ENCODE results near the gene ACOXL. TPM values are rescaled to one million over a fixed set of nuclear protein-coding genes. Genes with fewer than 3 reads are reported as not detected.
A peak's percentile ranks its signal among the peaks of the same experiment; 100 is the strongest.

Gene ACOXL
- total and polyA plus RNA-seq, 9 of the 15 experiments (the other 6 are each of a cell fraction or from before 2014, with no cell fraction given) = 0.31 to 0.56 TPM; not detected in 7

DNA sequence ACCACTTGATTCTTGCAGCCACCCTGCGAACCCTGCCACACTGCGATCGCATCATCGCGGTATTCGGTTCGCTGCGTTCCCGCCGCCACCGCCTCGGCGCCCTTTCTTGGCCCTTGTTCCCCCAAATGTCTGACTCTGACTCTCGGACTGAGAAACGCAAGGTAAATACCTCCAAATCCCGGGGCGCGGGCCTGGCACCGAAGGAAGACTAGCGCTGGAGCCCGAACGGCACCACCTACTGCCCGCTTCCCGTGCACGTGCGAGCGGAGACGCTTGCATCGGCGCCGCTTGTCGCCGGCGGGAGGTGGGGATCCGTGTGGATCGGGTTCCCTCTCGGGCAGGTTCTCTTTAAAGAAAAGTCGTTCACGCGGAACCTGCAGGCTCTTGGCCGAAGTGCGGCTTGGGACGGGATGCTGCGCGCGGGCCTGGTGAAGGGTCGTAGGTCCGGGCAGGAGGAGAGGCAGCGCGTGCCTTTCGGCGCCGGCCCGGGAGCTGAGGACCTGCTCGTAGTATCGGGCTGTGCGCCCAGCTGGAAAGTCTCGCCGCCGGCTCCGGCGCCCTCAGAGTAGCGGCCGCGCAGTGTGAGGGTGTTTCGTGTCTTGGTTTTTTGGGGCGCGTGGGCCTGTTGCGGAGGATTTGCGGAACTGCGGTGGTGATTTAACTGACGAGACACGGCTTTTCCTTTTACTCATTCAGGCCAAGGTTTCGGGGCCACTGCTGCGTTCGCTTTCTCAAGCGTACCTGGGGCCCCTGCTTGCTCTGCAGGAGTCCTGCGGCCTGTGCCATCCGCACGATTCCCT lies 388.9 kb downstream of the ACOXL start (continued):
- no peak for TF ChIP-seq ZNF316 (IDR thresholded peaks at IDR 0.05)
- no peak for TF ChIP-seq EWSR1 (IDR thresholded peaks at IDR 0.05; ENCODE audit: borderline replicate concordance, low read depth, partially characterized antibody)
- no peak for TF ChIP-seq CBFA2T2 (conservative IDR thresholded peaks at IDR 0.05)
- TF ChIP-seq ZNF23 (CRISPR knock-in tag; IDR thresholded peaks at IDR 0.05) = no peak
- no peak for TF ChIP-seq SMARCA5 (IDR thresholded peaks at IDR 0.05)
- no peak for TF ChIP-seq ZNF589 (CRISPR knock-in tag; IDR thresholded peaks at IDR 0.05; ENCODE audit: low read depth)
- TF ChIP-seq HIVEP1 (CRISPR knock-in tag; IDR thresholded peaks at IDR 0.05) = no peak
- TF ChIP-seq, protein P1, sequence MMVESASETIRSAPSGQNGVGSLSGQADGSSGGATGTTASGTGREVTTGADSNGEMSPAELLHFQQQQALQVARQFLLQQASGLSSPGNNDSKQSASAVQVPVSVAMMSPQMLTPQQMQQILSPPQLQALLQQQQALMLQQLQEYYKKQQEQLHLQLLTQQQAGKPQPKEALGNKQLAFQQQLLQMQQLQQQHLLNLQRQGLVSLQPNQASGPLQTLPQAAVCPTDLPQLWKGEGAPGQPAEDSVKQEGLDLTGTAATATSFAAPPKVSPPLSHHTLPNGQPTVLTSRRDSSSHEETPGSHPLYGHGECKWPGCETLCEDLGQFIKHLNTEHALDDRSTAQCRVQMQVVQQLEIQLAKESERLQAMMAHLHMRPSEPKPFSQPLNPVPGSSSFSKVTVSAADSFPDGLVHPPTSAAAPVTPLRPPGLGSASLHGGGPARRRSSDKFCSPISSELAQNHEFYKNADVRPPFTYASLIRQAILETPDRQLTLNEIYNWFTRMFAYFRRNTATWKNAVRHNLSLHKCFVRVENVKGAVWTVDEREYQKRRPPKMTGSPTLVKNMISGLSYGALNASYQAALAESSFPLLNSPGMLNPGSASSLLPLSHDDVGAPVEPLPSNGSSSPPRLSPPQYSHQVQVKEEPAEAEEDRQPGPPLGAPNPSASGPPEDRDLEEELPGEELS (CRISPR knock-in tag; IDR thresholded peaks at IDR 0.05; ENCODE audit: borderline replicate concordance) = no peak
- TF ChIP-seq FOXA3 (CRISPR knock-in tag; conservative IDR thresholded peaks at IDR 0.05 in 1 of 2, IDR thresholded peaks at IDR 0.05 in 1 of 2) = peak in 1 of 2 experiments; percentile 77; a peak in 1 of 4 replicates
- TF ChIP-seq PHB (CRISPR knock-in tag; IDR thresholded peaks at IDR 0.05) = no peak
- TF ChIP-seq BCOR (IDR thresholded peaks at IDR 0.05) = peak; percentile 79
- TF ChIP-seq CBX3 (IDR thresholded peaks at IDR 0.05; ENCODE audit: borderline replicate concordance in 1 of 2, low read length in 2 of 2) = no peak
- peak in 1 of 2 experiments; percentile 12; a peak in 2 of 4 replicates for TF ChIP-seq NRF1 (conservative IDR thresholded peaks at IDR 0.05 in 1 of 2, IDR thresholded peaks at IDR 0.05 in 1 of 2)
- TF ChIP-seq, protein P2, sequence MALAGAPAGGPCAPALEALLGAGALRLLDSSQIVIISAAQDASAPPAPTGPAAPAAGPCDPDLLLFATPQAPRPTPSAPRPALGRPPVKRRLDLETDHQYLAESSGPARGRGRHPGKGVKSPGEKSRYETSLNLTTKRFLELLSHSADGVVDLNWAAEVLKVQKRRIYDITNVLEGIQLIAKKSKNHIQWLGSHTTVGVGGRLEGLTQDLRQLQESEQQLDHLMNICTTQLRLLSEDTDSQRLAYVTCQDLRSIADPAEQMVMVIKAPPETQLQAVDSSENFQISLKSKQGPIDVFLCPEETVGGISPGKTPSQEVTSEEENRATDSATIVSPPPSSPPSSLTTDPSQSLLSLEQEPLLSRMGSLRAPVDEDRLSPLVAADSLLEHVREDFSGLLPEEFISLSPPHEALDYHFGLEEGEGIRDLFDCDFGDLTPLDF (CRISPR knock-in tag; IDR thresholded peaks at IDR 0.05) = 0 out of 2 replicates have a peak, but pooled peaks have one; percentile 36
- TF ChIP-seq NFE2L1 (tag; IDR thresholded peaks at IDR 0.05; ENCODE audit: borderline replicate concordance, low read depth) = no peak
- TF ChIP-seq CREBBP (IDR thresholded peaks at IDR 0.05; ENCODE audit: low read depth, low read length) = no peak
- TF ChIP-seq, protein P3, sequence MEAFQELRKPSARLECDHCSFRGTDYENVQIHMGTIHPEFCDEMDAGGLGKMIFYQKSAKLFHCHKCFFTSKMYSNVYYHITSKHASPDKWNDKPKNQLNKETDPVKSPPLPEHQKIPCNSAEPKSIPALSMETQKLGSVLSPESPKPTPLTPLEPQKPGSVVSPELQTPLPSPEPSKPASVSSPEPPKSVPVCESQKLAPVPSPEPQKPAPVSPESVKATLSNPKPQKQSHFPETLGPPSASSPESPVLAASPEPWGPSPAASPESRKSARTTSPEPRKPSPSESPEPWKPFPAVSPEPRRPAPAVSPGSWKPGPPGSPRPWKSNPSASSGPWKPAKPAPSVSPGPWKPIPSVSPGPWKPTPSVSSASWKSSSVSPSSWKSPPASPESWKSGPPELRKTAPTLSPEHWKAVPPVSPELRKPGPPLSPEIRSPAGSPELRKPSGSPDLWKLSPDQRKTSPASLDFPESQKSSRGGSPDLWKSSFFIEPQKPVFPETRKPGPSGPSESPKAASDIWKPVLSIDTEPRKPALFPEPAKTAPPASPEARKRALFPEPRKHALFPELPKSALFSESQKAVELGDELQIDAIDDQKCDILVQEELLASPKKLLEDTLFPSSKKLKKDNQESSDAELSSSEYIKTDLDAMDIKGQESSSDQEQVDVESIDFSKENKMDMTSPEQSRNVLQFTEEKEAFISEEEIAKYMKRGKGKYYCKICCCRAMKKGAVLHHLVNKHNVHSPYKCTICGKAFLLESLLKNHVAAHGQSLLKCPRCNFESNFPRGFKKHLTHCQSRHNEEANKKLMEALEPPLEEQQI (IDR thresholded peaks at IDR 0.05) = no peak
- no peak for TF ChIP-seq KAT8 (IDR thresholded peaks at IDR 0.05; ENCODE audit: low read depth)
- TF ChIP-seq POLR3A (IDR thresholded peaks at IDR 0.05; ENCODE audit: borderline replicate concordance, extremely low read depth, insufficient read depth, insufficient read length) = no peak
- no peak for TF ChIP-seq SRSF3 (IDR thresholded peaks at IDR 0.05; ENCODE audit: insufficient read depth, low read length)
- TF ChIP-seq ZNF75A (CRISPR knock-in tag; IDR thresholded peaks at IDR 0.05) = no peak
- TF ChIP-seq FOXK1 (CRISPR knock-in tag; IDR thresholded peaks at IDR 0.05; ENCODE audit: borderline replicate concordance) = peak; percentile 76; the same call in 1 of the 2 replicates
- TF ChIP-seq NFXL1 (CRISPR knock-in tag; IDR thresholded peaks at IDR 0.05) = no peak

Data from K562 (cell line).